PC-3 (cell line): ENCODE data around the gene PROCA1. TPM values are rescaled to one million over a fixed set of nuclear protein-coding genes. Genes with fewer than 3 reads are reported as not detected.

Experiments
- ATAC-seq: fragments of 200-7000 bp; cut with Tn5 transposase; 2 replicates; pipeline ENCODE4 v1.9.1; 2020; ENCODE audit warnings: mild to moderate bottlenecking, moderate library complexity
- BruUV-seq: library from RNA; stranded (reverse); fragments of 400-500 nt; replicated peaks from 2 replicates; lab custom pipeline; 2021; lab: Mats Ljungman, UMichigan
- CTCF ChIA-PET: fragments of 300-600 bp; sonication (Branson Sonifier 250); formaldehyde crosslinking; loops from one replicate; lab custom pipeline; 2022; ENCODE audit warnings: antibody characterized with exemption; lab: Charles Lee
- POLR2A ChIA-PET: fragments of 300-600 bp; sonication (Branson Sonifier 250); formaldehyde crosslinking; loops from one replicate; lab custom pipeline; 2022; ENCODE audit warnings: antibody characterized with exemption; ENCODE audit not compliant: unreplicated experiment; lab: Charles Lee
- DNase-seq: peaks from one replicate; pipeline ENCODE4 v3.0.0-alpha.2; 2015
- H2AFZ ChIP-seq: fragments of 300-600 bp; sonication (generic); 2 replicates; pipeline ENCODE4 v1.6.0; 2016; ENCODE audit warnings: antibody characterized with exemption, low read length
- H3F3A ChIP-seq: fragments of 300-600 bp; sonication (generic); one replicate; pipeline ENCODE4 v1.6.0; 2017; ENCODE audit warnings: antibody characterized with exemption, low read length, control low read depth, mild to moderate bottlenecking; ENCODE audit not compliant: unreplicated experiment
- H3K27ac ChIP-seq: fragments of 300-600 bp; sonication (generic); 2 replicates; pipeline ENCODE4 v1.5.1; 2016; ENCODE audit warnings: mild to moderate bottlenecking, low read length
- H3K27me3 ChIP-seq: fragments of 300-600 bp; sonication (generic); 2 replicates; pipeline ENCODE4 v1.6.1; 2016; ENCODE audit warnings: low read length, mixed read lengths
- H3K36me3 ChIP-seq: fragments of 300-600 bp; sonication (generic); 2 replicates; pipeline ENCODE4 v1.6.1; 2016; ENCODE audit warnings: low read depth, mixed run types, low read length, mixed read lengths
- H3K4me1 ChIP-seq: fragments of 300-600 bp; sonication (generic); 2 replicates; pipeline ENCODE4 v1.5.1; 2016; ENCODE audit warnings: low read length; ENCODE audit not compliant: insufficient read depth
- H3K4me2 ChIP-seq: fragments of 300-600 bp; sonication (generic); 2 replicates; pipeline ENCODE4 v1.6.0; 2016; ENCODE audit warnings: low read length
- H3K4me3 ChIP-seq: fragments of 300-600 bp; sonication (generic); 2 replicates; pipeline ENCODE4 v1.5.1; 2016; ENCODE audit warnings: mild to moderate bottlenecking, low read length, mixed read lengths
- H3K79me2 ChIP-seq: fragments of 300-600 bp; sonication (generic); 2 replicates; pipeline ENCODE4 v1.6.1; 2017; ENCODE audit warnings: low read length, mixed read lengths
- H3K9ac ChIP-seq: fragments of 300-600 bp; sonication (generic); 2 replicates; pipeline ENCODE4 v1.6.0; 2016; ENCODE audit warnings: mild to moderate bottlenecking, low read length
- H3K9me2 ChIP-seq: fragments of 300-600 bp; sonication (generic); replicated peaks from 2 replicates; pipeline ENCODE4 v1.6.1; 2016; ENCODE audit warnings: mixed run types, low read length, mixed read lengths
- H3K9me3 ChIP-seq: fragments of 300-600 bp; sonication (generic); 2 replicates; pipeline ENCODE4 v1.6.1; 2016; ENCODE audit warnings: low read length, mixed read lengths
- H4K20me1 ChIP-seq: fragments of 300-600 bp; sonication (generic); 2 replicates; pipeline ENCODE4 v1.6.1; 2016; ENCODE audit warnings: low read length, mixed read lengths
- EZH2 ChIP-seq: fragments of 300-600 bp; sonication (generic); IDR thresholded peaks from one replicate; pipeline ENCODE4 v1.6.1; 2017; ENCODE audit warnings: antibody characterized with exemption, mild to moderate bottlenecking, low read length; ENCODE audit not compliant: unreplicated experiment
- EZH2phosphoT487 ChIP-seq: fragments of 300-600 bp; sonication (generic); IDR thresholded peaks from 2 replicates; pipeline ENCODE4 v1.6.1; 2018; ENCODE audit warnings: mild to moderate bottlenecking, antibody characterized with exemption, low read length, borderline replicate concordance
- intact Hi-C: fragments of 100-400 bp; cut with micrococcal nuclease; formaldehyde crosslinking; loops from 2 replicates; pipeline ENCODE4 v1.9.0; 2023
- total RNA-seq: library from RNA; depleted of rRNA; stranded (reverse); fragments of >200 nt; gene quantifications from 2 replicates; pipeline ENCODE4 v1.2.3, GENCODE V29; 2014
- TF ChIP-seq, protein P1 (sequence below): fragments of 300-600 bp; sonication (generic); conservative IDR thresholded peaks from 2 replicates; pipeline ENCODE4 v1.5.1; 2017; ENCODE audit warnings: antibody characterized with exemption, low read depth, mild to moderate bottlenecking, low read length

The PROCA1 gene
- total RNA-seq, 1 experiment from 2014 or later: 1.9 TPM

DNA sequence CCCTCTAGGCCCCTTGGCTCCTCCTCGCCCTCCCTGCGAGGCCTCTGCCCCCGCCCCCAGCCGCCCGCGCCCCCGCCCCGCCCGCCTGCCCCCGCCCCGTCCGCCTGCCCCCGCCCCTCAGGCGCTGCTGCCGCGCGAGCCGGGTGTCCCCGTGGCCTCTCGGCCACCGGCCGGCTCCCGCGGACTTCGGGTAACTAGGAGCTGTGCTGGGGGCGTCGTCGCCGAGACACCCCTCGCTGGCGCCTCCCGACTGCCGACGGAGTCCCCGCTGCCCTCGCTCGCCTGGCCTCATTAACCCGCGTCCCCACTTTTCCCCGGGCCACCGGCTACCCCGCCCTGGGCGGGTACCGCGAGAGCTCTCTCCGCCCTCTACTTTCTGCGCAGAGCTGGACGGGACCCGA lies 14.5 kb upstream of the PROCA1 start, which contains the start of gene TLCD1:
TLCD1 (minus strand) TSS at position 8 of the 401 bp plus-strand sequence. CDS start 136 bp downstream, outside the sequence.
- peaks cover 37% of the 10 kb centered on the region for H3K4me1 ChIP-seq
- TF ChIP-seq EZH2 (no peak), EZH2phosphoT487 (no peak)
- TF ChIP-seq, protein P1, sequence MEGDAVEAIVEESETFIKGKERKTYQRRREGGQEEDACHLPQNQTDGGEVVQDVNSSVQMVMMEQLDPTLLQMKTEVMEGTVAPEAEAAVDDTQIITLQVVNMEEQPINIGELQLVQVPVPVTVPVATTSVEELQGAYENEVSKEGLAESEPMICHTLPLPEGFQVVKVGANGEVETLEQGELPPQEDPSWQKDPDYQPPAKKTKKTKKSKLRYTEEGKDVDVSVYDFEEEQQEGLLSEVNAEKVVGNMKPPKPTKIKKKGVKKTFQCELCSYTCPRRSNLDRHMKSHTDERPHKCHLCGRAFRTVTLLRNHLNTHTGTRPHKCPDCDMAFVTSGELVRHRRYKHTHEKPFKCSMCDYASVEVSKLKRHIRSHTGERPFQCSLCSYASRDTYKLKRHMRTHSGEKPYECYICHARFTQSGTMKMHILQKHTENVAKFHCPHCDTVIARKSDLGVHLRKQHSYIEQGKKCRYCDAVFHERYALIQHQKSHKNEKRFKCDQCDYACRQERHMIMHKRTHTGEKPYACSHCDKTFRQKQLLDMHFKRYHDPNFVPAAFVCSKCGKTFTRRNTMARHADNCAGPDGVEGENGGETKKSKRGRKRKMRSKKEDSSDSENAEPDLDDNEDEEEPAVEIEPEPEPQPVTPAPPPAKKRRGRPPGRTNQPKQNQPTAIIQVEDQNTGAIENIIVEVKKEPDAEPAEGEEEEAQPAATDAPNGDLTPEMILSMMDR: no peak
- ChIA-PET CTCF (interaction anchor here (0.5 to 4.0 kb wide), 8 partner anchors 9 to 225 kb away, joined by 5 to 55 read pairs (median 10); partner anchors contain the start of gene PHF12), POLR2A (interaction anchor here (0.5 to 2.0 kb wide), 8 partner anchors 10 to 225 kb away, joined by 3 to 51 read pairs (median 4); partner anchors contain the start of gene PHF12)
- H3K9me2 ChIP-seq: no peaks in the 10 kb centered on the region
- peaks cover 23% of the 10 kb centered on the region for H4K20me1 ChIP-seq
- H3K4me3 ChIP-seq: peak within 1 kb of the TSS; percentile 86
- peaks cover 8% of the 10 kb centered on the region for H3F3A ChIP-seq
- peak; percentile 54 for DNase-seq
- H3K9me3 ChIP-seq: no peaks in the 10 kb centered on the region
- H2AFZ ChIP-seq: peak within 1 kb of the TSS; percentile 72
- peak within 1 kb of the TSS; percentile 99 for H3K27ac ChIP-seq
- H3K79me2 ChIP-seq: peaks cover 23% of the 10 kb centered on the region
- peak; percentile 34 for ATAC-seq
- peak within 1 kb of the TSS; percentile 100 for H3K4me2 ChIP-seq
- no peaks in the 10 kb centered on the region for H3K27me3 ChIP-seq
- peaks cover 32% of the 10 kb centered on the region for H3K36me3 ChIP-seq
- BruUV-seq: no TSS peak
- intact Hi-C loops: loop anchor here (2.0 to 10.0 kb wide), 2 partner anchors 179 to 227 kb away; partner anchors contain the start of gene DHRS13
- H3K9ac ChIP-seq: peak within 1 kb of the TSS; percentile 94

DNA sequence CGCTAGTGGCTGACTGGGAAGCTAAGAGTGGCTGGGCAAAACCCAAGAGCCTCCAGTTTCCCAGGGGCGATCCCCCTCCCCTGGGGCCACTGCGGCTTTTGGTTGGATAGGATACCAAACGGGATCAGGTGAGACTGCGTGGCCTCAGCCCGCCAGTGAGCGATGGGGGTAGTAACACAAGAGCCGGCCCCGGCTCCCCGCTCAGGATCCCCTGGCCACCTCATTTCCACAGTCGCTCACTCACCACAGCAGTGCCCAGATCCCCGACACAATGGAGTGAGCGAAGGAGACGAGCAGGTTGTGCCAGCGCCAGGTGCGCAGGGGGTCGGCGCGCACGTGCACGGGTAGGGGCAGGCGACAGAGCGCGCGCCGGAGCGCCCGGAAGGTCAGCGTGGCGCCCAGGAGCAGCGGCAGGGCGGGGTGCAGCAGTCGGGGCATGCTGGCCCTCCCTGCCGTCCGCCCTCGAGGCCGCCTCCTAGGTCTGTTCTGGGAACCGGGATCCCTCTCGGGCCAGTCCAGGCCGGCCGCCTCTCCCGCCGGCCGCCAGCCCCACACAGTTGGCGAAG lies 14.1 kb upstream of the PROCA1 start:
- DNase-seq (peak; percentile 68), ATAC-seq (peak; percentile 41)
- peak overlapping the region; percentile 94 for H3K9ac ChIP-seq
- ChIA-PET CTCF (interaction anchor here (1.5 to 4.0 kb wide), 6 partner anchors 9 to 226 kb away, joined by 5 to 55 read pairs (median 10); partner anchors contain the start of gene PHF12), POLR2A (interaction anchor here (1.4 kb wide), 1 partner anchor 21 kb away, joined by 4 read pairs; no protein-coding TSS in a partner anchor)
- peak overlapping the region; percentile 96 for H3K4me2 ChIP-seq
- no peaks in the 10 kb centered on the region for H3K9me2 ChIP-seq
- H3K4me1 ChIP-seq: peaks cover 37% of the 10 kb centered on the region
- H3K27ac ChIP-seq: peak overlapping the region; percentile 74
- no peaks in the 10 kb centered on the region for H3K27me3 ChIP-seq
- intact Hi-C loops: loop anchor here (2.0 to 10.0 kb wide), 2 partner anchors 179 to 227 kb away; partner anchors contain the start of gene DHRS13
- peaks cover 28% of the 10 kb centered on the region for H3K79me2 ChIP-seq
- peak overlapping the region; percentile 60 for H3K4me3 ChIP-seq
- TF ChIP-seq, protein P1: no peak
- TF ChIP-seq EZH2: no peak
- no peak; the same call in 1 of the 2 replicates for TF ChIP-seq EZH2phosphoT487
- no TSS peak for BruUV-seq
- peaks cover 37% of the 10 kb centered on the region for H3K36me3 ChIP-seq
- peaks cover 28% of the 10 kb centered on the region for H4K20me1 ChIP-seq
- no peak overlapping the region for H2AFZ ChIP-seq
- H3K9me3 ChIP-seq: no peaks in the 10 kb centered on the region
- peaks cover 12% of the 10 kb centered on the region for H3F3A ChIP-seq
